A549 (cell line): ENCODE data around the gene NPM3. TPM values are rescaled to one million over a fixed set of nuclear protein-coding genes. Genes with fewer than 3 reads are reported as not detected.

Source experiments
- ATAC-seq, 2 experiments: fragments of 200-7000 bp in 1 of 2; fragments of >200 bp in 1 of 2; cut with Nextera tagmentation in 1 of 2; cut with Tn5 transposase in 1 of 2; 3 replicates each; pipeline versions ENCODE4 v1.8.0 to v1.9.1; 2018 to 2020; ENCODE audit warnings: mild to moderate bottlenecking in 1 of 2, moderate library complexity in 1 of 2
- CTCF ChIA-PET: fragments of 300-600 bp; sonication (Branson Sonifier 250); formaldehyde crosslinking; extraction: SDS; loops from one replicate; lab custom pipeline; 2021; ENCODE audit warnings: antibody characterized with exemption, inconsistent platforms; lab: Yijun Ruan, JAX
- POLR2A ChIA-PET: fragments of 350-600 bp; formaldehyde crosslinking; extraction: SDS; loops from one replicate; lab custom pipeline; 2021; ENCODE audit warnings: antibody characterized with exemption, inconsistent platforms; lab: Yijun Ruan, JAX
- DNase-seq, 2 experiments: peaks; one replicate each; pipeline versions ENCODE4 v3.0.0 to v3.0.0-alpha.2; 2011 to 2016; ENCODE audit warnings: low read depth in 1 of 2, low spot score in 1 of 2
- FAIRE-seq: peaks from 2 replicates; lab custom pipeline; 2011; peaks lifted over from hg19 to GRCh38; lab: Jason Lieb, UNC
- H3K27ac ChIP-seq, 2 experiments: fragments of >200 bp; sonication (Bioruptor Twin); formaldehyde crosslinking; 3 replicates each; pipeline ENCODE4 v1.5.1; 2016 to 2017
- H3K4me1 ChIP-seq: fragments of >200 bp; sonication (Bioruptor Twin); formaldehyde crosslinking; 3 replicates; pipeline ENCODE4 v1.6.1; 2016
- H3K4me2 ChIP-seq: fragments of >200 bp; sonication (Bioruptor Twin); formaldehyde crosslinking; 3 replicates; pipeline ENCODE4 v1.6.1; 2016
- H3K4me3 ChIP-seq: fragments of >200 bp; sonication (Bioruptor Twin); formaldehyde crosslinking; 3 replicates; pipeline ENCODE4 v1.5.1; 2016
- H3K9me3 ChIP-seq: fragments of >200 bp; sonication (Bioruptor Twin); formaldehyde crosslinking; 3 replicates; pipeline ENCODE4 v1.6.1; 2016
- BCL3 ChIP-seq: fragments of >200 bp; sonication (Bioruptor Twin); formaldehyde crosslinking; IDR thresholded peaks from 3 replicates; pipeline ENCODE4 v1.6.1; 2016
- CBX8 ChIP-seq: fragments of 200-600 bp; sonication (generic); IDR thresholded peaks from 2 replicates; pipeline ENCODE4 v1.6.1; 2016
- CEBPB ChIP-seq, 2 experiments: fragments of >200 bp in 1 of 2; sonication (Bioruptor Twin) in 1 of 2; formaldehyde crosslinking in 1 of 2; IDR thresholded peaks; 2 replicates each; pipeline ENCODE4 v1.6.1; 2012 to 2016
- EHMT2 ChIP-seq: fragments of 200-600 bp; sonication (generic); IDR thresholded peaks from 2 replicates; pipeline ENCODE4 v1.6.1; 2016; ENCODE audit warnings: antibody characterized with exemption, low read depth, mild to moderate bottlenecking, moderate library complexity
- ELK1 ChIP-seq: fragments of 150-350 bp; IDR thresholded peaks from 2 replicates; pipeline ENCODE4 v1.6.1; 2014; ENCODE audit warnings: low read depth, mild to moderate bottlenecking, low read length
- EP300 ChIP-seq, 2 experiments: fragments of >200 bp; sonication (Bioruptor Twin); formaldehyde crosslinking; IDR thresholded peaks; 2 replicates in 1 of 2; 3 replicates in 1 of 2; pipeline ENCODE4 v1.6.1; 2016 to 2017
- FOSL2 ChIP-seq, 2 experiments: fragments of 450-650 bp in 1 of 2; fragments of >200 bp in 1 of 2; sonication (Bioruptor Twin) in 1 of 2; formaldehyde crosslinking; IDR thresholded peaks; 2 replicates each; pipeline versions ENCODE4 v1.5.0 to v1.6.1; 2016 to 2020; ENCODE audit warnings: mild to moderate bottlenecking in 1 of 2, moderate library complexity in 1 of 2
- HES2 ChIP-seq: fragments of >200 bp; sonication (Bioruptor Twin); formaldehyde crosslinking; IDR thresholded peaks from 2 replicates; pipeline ENCODE4 v1.6.1; 2016
- HOXB13 ChIP-seq: fragments of 250-450 bp; sonication (Bioruptor Pico); IDR thresholded peaks from 2 replicates; pipeline ENCODE4 v1.5.0; 2020; ENCODE audit warnings: low read depth, mild to moderate bottlenecking, moderate library complexity
- MAX ChIP-seq: IDR thresholded peaks from 2 replicates; pipeline ENCODE4 v1.6.1; 2012
- MAZ ChIP-seq: fragments of 150-350 bp; IDR thresholded peaks from 2 replicates; pipeline ENCODE4 v1.6.1; 2014; ENCODE audit warnings: antibody characterized with exemption, low read depth, low read length, borderline replicate concordance
- PHF8 ChIP-seq: fragments of 200-600 bp; sonication (generic); IDR thresholded peaks from 2 replicates; pipeline ENCODE4 v1.6.1; 2016; ENCODE audit warnings: low read depth, mild to moderate bottlenecking, antibody characterized with exemption, moderate library complexity, borderline replicate concordance
- POLR2A ChIP-seq: IDR thresholded peaks from 2 replicates; pipeline ENCODE4 v1.6.1; 2012; ENCODE audit warnings: mild to moderate bottlenecking, low read length
- POLR2AphosphoS2 ChIP-seq: conservative IDR thresholded peaks from 2 replicates; pipeline ENCODE4 v1.6.1; 2012; ENCODE audit warnings: low read length, improper control_type of control experiment, inconsistent platforms
- RAD21 ChIP-seq, 2 experiments: fragments of >200 bp in 1 of 2; sonication (Bioruptor Twin) in 1 of 2; formaldehyde crosslinking in 1 of 2; IDR thresholded peaks in 1 of 2; conservative IDR thresholded peaks in 1 of 2; 2 replicates in 1 of 2; 3 replicates in 1 of 2; pipeline ENCODE4 v1.6.1; 2012 to 2018; ENCODE audit warnings: inconsistent platforms in 1 of 2
- RCOR1 ChIP-seq: fragments of 150-350 bp; IDR thresholded peaks from 2 replicates; pipeline ENCODE4 v1.6.1; 2014; ENCODE audit warnings: antibody characterized with exemption, low read length, low read depth
- RFX5 ChIP-seq: fragments of 450-650 bp; IDR thresholded peaks from 2 replicates; pipeline ENCODE4 v1.7.1; 2014; ENCODE audit warnings: antibody characterized with exemption, mild to moderate bottlenecking, moderate library complexity
- SREBF2 ChIP-seq: fragments of 450-650 bp; IDR thresholded peaks from 2 replicates; pipeline ENCODE4 v1.6.1; 2014; ENCODE audit warnings: mild to moderate bottlenecking, moderate library complexity
- USF2 ChIP-seq: fragments of 450-650 bp; IDR thresholded peaks from 2 replicates; pipeline ENCODE4 v1.6.1; 2014; ENCODE audit warnings: antibody characterized with exemption
- ZC3H11A ChIP-seq: fragments of 450-650 bp; IDR thresholded peaks from 2 replicates; pipeline ENCODE4 v1.6.1; 2014; ENCODE audit warnings: antibody characterized with exemption, mild to moderate bottlenecking
- ZFP36 ChIP-seq: fragments of 450-650 bp; IDR thresholded peaks from 2 replicates; pipeline ENCODE4 v1.6.1; 2014; ENCODE audit warnings: borderline replicate concordance; ENCODE audit not compliant: partially characterized antibody
- WGBS: methylation state at CpG from one replicate; pipeline ENCODE4 v1.1.6; 2017; ENCODE audit errors: missing lambda C conversion rate; 5-methylcytosine and 5-hydroxymethylcytosine counted together
- polyA plus RNA-seq, 4 experiments: library from polyadenylated mRNA; depleted of rRNA in 3 of 4; stranded (reverse); fragments of >200 nt; fragmentation: RNase III in 1 of 4; extraction: RNeasy Plus Mini Kit Qiagen cat#74134 plus additional on column Dnase treatment in 1 of 4; gene quantifications; 2 replicates in 3 of 4; 3 replicates in 1 of 4; pipeline ENCODE4 v1.2.3, GENCODE V29; 2011 to 2017

NPM3 gene
- polyA plus RNA-seq, 2 of the 4 experiments (the other 2 are of a cell fraction), result 41.5 to 96.3 TPM

- Histone ChIP-seq H3K27ac (no peak overlapping the region), H3K4me1 (peaks cover 3% of the 10 kb centered on the region; the same call in 1 of the 3 replicates), H3K4me2 (no peak overlapping the region), H3K4me3 (no peak overlapping the region), H3K9me3 (no peaks in the 10 kb centered on the region)
- ATAC-seq (no peak), DNase-seq (no peak), FAIRE-seq (no peak)
- POLR2A ChIA-PET, result no interaction called here
- WGBS, result 73% methylated on average over 20 of the region's 21 CpGs
- CTCF ChIA-PET, result interaction anchor here (0.8 to 9.1 kb wide), 8 partner anchors 7 to 559 kb away, joined by 3 to 102 read pairs (median 3); no protein-coding TSS in a partner anchor
- TF ChIP-seq RFX5, result no peak
- TF ChIP-seq HES2, result no peak
- no peak for TF ChIP-seq RCOR1
- no peak for TF ChIP-seq POLR2A
- TF ChIP-seq CEBPB (IDR thresholded peaks at IDR 0.05), result no peak
- TF ChIP-seq FOSL2 (IDR thresholded peaks at IDR 0.05), result no peak
- no peak for TF ChIP-seq FOSL2 (CRISPR knock-in tag; IDR thresholded peaks at IDR 0.05)
- TF ChIP-seq EP300 (IDR thresholded peaks at IDR 0.05), result no peak
- TF ChIP-seq EHMT2, result no peak
- TF ChIP-seq USF2, result no peak
Observed at GRCh38 chr10:101772895-101773761, 10.1 kb downstream of the NPM3 start.

- Histone ChIP-seq H3K4me1 (peaks cover 3% of the 10 kb centered on the region; the same call in 1 of the 3 replicates), H3K27ac (no peak overlapping the region), H3K4me2 (no peak overlapping the region), H3K9me3 (no peaks in the 10 kb centered on the region), H3K4me3 (no peak overlapping the region)
- WGBS, result 82% methylated on average over 5 of the region's 6 CpGs
- DNase-seq (no peak), FAIRE-seq (no peak), ATAC-seq (no peak)
- TF ChIP-seq ZC3H11A, result no peak
- TF ChIP-seq BCL3, result no peak
- TF ChIP-seq ELK1, result no peak
- TF ChIP-seq ZFP36, result no peak
- no peak for TF ChIP-seq PHF8
- no peak for TF ChIP-seq CBX8
- TF ChIP-seq HOXB13 (CRISPR knock-in tag), result no peak
- TF ChIP-seq MAZ, result no peak
- ChIA-PET CTCF (interaction anchor here (0.8 to 9.1 kb wide), 4 partner anchors 8 to 238 kb away, joined by 3 to 102 read pairs (median 4); no protein-coding TSS in a partner anchor), POLR2A (no interaction called here)
Observed at GRCh38 chr10:101772017-101772894, 11.0 kb downstream of the NPM3 start.

GRCh38 chr10:101771380-101771779, 11.9 kb downstream of the NPM3 start:
- Histone ChIP-seq H3K4me2 (no peak overlapping the region), H3K4me3 (no peak overlapping the region), H3K4me1 (peaks cover 3% of the 10 kb centered on the region; the same call in 1 of the 3 replicates), H3K9me3 (no peaks in the 10 kb centered on the region), H3K27ac (no peak overlapping the region)
- ChIA-PET POLR2A (no interaction called here), CTCF (interaction anchor here (2.1 to 9.1 kb wide), 2 partner anchors 9 to 169 kb away, joined by 6 to 102 read pairs; no protein-coding TSS in a partner anchor)
- no peak for ATAC-seq
- DNase-seq, result no peak
- no peak for FAIRE-seq
- 75% methylated on average over 10 of the region's 10 CpGs for WGBS
- TF ChIP-seq MAX (no peak), CBX8 (no peak), BCL3 (no peak), POLR2AphosphoS2 (no peak), ZFP36 (no peak), RAD21 (conservative IDR thresholded peaks at IDR 0.05 in 1 of 2, IDR thresholded peaks at IDR 0.05 in 1 of 2) (no peak), SREBF2 (no peak), ELK1 (no peak)
